ENCODE measurements around the gene MC4R. TPM values are rescaled to one million over a fixed set of nuclear protein-coding genes. Genes with fewer than 3 reads are reported as not detected.
"Not testable (repeated sequence)": the region's sequence is repeated elsewhere in the genome, so short reads cannot be mapped to it uniquely, and the experiment has no call there.

The MC4R gene
- total RNA-seq, result not detected
- long read RNA-seq, result 0 reads

- ATAC-seq, result peak; percentile 65 to 98
- intact Hi-C loops (cut with DNase I), result no loop called here
- peak; percentile 20 for DNase-seq
These were observed at the start of gene MC4R for GRCh38 chr18:60372596-60372995. Gene MC4R, minus strand, starts transcription at chr18:60372775. Its CDS starts 426 bp downstream, at chr18:60372349.

DNA sequence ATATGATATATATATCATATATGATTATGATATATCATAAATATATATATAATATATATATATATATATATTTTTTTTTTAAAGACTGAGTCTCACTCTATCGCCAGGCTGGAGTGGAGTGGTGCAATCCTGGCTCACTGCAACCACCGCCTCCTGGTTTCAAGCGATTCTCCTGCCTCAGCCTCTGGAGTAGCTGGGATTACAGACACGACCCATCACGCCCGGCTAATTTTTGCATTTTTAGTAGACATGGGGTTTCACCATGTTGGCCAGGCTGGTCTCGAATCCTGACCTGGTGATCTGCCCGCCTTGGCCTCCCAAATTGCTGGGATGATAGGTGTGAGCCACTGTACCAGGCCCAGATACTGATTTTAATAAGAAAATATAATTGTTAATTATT is 49.7 kb upstream of the MC4R start:
- DNase-seq; ATAC-seq; intact Hi-C loops (cut with DNase I): not testable (repeated sequence)

DNA sequence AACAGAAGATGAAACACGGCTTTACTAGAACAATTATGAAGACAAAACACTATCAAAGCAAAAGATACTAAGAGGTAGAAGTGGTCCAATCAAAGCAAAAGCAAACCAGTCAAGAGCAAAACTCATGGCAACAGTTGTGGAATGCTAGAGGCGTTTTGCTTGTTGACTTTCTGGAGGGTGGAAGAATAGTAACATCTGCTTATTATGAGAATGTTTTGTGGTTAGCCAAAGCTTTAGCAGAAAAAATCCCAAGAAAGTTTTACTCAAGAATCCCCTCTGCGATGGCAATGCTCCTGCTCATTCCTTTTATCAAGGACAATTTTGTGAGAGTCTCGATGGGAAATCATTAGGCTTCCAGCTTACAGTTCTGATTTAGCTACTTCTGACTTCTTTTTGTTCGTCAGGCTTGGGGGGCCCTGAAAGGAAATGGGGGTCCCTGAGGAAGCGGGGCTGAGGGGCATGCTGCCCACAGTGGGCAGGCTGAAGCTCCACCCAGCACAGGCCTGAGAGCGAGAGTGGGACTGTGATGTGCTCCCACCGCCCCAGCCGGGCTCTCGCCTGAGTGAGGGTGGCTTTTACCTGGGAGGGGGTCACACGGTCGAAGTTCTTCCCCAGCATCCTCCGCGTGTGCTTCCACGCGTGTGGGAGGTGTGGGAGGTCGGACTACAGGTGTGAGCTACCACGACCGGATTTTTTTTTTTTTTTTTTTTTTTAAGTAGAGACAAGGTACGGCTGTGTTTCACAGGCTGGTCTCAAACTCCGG is 49.0 kb upstream of the MC4R start:
- no peak for ATAC-seq
- no peak for DNase-seq
- intact Hi-C loops (cut with DNase I), result no loop called here

- no peak for DNase-seq
- intact Hi-C loops (cut with DNase I), result no loop called here
These were observed 45.4 kb upstream of the MC4R start for GRCh38 chr18:60417946-60418345.

GRCh38 chr18:60413944-60414547 is 41.5 kb upstream of the MC4R start:
- intact Hi-C loops (cut with DNase I), result no loop called here
- ATAC-seq (no peak), DNase-seq (no peak)

More at GRCh38 chr18:60417946-60418345, 45.4 kb upstream of the MC4R start:
- ATAC-seq, result no peak

- intact Hi-C loops (cut with DNase I), result no loop called here
- no peak for DNase-seq
- ATAC-seq, result no peak
These were observed 39.1 kb upstream of the MC4R start for GRCh38 chr18:60411715-60412114.

GRCh38 chr18:60406721-60407120 is 34.1 kb upstream of the MC4R start:
- ATAC-seq (no peak), DNase-seq (no peak)
- intact Hi-C loops (cut with DNase I), result no loop called here

GRCh38 chr18:60404486-60405085 is 32.0 kb upstream of the MC4R start:
- no peak for ATAC-seq
- intact Hi-C loops (cut with DNase I), result no loop called here
- no peak for DNase-seq

GRCh38 chr18:60401346-60401745 is 28.8 kb upstream of the MC4R start:
- no peak for DNase-seq
- no peak for ATAC-seq
- intact Hi-C loops (cut with DNase I), result no loop called here

- DNase-seq (no peak), ATAC-seq (no peak)
- intact Hi-C loops (cut with DNase I), result no loop called here
These were observed 19.1 kb upstream of the MC4R start for GRCh38 chr18:60391571-60392226.

DNA sequence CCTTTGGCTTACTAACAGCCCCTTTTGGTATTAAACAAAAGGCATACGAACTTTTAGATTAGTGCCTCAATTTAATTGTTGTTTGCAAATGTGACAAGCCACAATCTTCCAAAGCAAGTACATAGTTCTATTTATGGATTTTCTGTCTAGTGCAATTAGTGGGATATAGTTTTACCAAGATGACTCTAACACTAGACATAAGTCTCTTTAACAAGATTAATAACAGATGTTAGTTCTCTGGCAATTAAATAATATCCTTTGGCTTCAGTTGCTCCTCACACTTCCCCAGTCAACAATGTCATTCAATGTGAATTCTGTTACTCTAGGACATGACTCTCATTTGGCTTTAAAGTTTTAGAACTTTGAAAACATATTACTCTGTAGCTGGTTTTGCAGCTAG is 16.7 kb upstream of the MC4R start:
- ATAC-seq (no peak), DNase-seq (no peak)
- intact Hi-C loops (cut with DNase I), result no loop called here

- DNase-seq, result no peak
- intact Hi-C loops (cut with DNase I), result no loop called here
These were observed 13.1 kb upstream of the MC4R start for GRCh38 chr18:60385693-60386092.

DNA sequence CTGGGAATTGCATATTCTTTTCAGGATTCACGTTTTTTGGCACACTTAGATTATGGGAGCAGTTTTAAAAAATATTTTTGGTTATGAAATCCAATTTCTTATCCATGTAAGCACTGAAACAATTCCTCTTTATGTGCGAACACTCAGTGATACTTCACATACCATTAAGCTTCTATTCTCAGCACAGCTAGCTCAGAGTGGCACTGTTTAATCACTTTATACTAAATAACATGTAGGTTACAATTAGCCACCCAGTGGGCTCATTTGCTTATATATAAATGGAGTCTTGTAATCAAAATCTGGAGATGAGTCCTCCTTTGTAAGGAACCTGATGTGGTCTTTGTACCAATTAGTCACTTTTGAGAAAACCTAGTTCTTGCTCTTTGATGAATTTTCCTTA is 11.3 kb upstream of the MC4R start:
- no peak for ATAC-seq
- intact Hi-C loops (cut with DNase I), result no loop called here
- no peak for DNase-seq

More at GRCh38 chr18:60385693-60386092, 13.1 kb upstream of the MC4R start:
- ATAC-seq, result no peak

DNA sequence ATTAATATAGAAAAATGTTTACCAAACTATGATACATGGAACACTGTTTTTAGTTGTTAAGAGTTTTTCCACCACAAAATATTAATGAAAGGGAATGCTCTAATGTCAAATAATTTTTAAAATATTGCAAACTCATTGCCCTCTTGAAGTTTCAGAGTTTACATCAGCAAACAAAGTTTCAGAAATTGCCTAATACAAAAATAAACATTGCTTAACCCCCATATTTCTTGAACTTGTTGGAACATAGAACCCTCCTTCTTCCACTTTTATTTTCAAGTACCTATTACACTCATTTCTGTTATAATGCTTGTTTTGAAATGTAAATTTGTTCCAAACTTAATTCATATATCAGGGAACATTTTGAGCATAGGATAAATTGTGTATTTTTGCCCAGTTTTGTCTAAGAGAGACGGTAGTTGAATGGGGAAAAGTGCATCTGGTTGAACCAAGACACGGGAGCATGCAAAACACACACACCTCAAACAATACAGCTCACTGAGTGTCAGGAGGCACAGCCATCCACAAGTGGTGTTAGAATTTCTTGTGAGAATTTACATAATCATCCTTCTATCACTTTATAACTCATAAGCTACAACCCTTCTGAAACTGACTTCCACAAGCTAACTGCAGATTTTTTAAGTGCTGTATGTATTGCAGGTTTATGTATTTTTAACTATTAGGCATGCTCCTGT is 5.3 kb upstream of the MC4R start:
- intact Hi-C loops (cut with DNase I), result no loop called here
- ATAC-seq, result no peak

GRCh38 chr18:60372132-60372531 is 443 bp downstream of the MC4R start:
- intact Hi-C loops (cut with DNase I), result no loop called here
- ATAC-seq (no peak), DNase-seq (no peak)

More for the DNA sequence above, 5.3 kb upstream of the MC4R start:
- DNase-seq, result no peak

GRCh38 chr18:60358516-60358915 is 14.1 kb downstream of the MC4R start:
- DNase-seq (no peak), ATAC-seq (no peak)
- intact Hi-C loops (cut with DNase I), result no loop called here

DNA sequence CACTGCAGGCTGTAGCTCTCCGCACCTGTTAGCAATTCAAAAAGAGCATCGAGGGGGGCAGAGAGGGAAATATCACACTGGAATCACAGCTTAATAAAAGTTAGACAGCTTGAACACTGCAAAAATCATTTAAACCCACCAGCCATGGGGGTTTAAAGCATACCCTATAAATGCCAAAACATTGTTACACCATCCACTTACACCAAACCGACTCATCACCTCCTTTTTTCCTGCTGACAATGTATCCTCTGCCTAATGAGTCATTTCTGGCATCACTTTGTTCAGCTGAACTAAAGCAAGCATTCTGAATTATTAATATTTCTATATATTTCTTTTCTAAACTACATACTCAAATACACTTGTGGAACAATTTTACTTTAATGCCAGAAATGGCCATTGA is 21.6 kb downstream of the MC4R start:
- DNase-seq, result no peak
- intact Hi-C loops (cut with DNase I), result no loop called here
- no peak for ATAC-seq

DNA sequence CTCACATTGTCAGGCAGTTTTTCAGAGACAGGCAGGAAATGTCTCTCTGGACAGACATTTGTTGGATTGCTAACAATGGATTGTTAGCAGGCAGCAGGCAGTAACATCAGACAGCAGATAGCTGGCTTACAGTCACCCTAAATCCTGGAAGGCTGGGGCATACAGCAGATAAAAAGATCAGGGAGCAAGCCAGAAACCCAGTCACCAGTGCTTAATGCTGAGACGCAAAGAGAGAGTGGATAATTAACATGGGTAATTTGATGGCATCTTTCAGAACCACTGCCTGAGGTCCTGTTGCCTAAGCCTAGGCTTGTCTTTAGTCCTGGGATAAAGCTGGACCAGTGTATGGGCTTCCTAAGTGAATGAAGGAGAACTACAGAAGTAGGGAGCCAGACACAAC is 22.4 kb downstream of the MC4R start:
- DNase-seq (no peak), ATAC-seq (no peak)
- intact Hi-C loops (cut with DNase I), result no loop called here

DNA sequence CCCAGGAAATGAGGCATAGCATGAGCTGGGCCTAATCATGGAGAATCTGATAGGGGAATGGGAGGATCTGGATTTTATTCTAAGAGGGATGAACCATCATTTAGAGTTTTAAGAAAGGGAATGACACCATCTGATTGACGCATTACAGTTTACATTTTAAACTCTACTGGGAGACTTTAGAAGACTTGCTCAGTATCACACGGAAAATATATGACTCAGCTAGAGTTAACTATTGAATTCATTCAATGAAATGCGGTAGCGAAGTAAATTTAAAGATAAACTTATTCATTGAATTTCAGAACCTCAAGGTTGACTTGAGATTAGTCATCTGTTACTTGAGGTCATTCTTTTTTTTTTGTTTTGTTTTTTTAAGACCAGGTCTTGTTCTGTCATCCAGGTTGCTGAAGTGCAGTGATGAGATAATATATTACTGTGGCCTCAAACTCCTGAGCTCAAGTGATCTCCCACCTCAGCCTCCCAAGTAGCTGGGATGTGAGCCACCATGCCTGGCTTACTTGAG is 25.0 kb downstream of the MC4R start:
- intact Hi-C loops (cut with DNase I), result no loop called here
- DNase-seq (no peak), ATAC-seq (no peak)

All from left cardiac atrium (tissue), 4 donors.